ENCODE measurements around the gene GPR156. TPM values are rescaled to one million over a fixed set of nuclear protein-coding genes. Genes with fewer than 3 reads are reported as not detected.

Gene GPR156
- total and polyA plus RNA-seq, 4 donors = 0.08 to 0.71 (median 0.41) TPM

DNA sequence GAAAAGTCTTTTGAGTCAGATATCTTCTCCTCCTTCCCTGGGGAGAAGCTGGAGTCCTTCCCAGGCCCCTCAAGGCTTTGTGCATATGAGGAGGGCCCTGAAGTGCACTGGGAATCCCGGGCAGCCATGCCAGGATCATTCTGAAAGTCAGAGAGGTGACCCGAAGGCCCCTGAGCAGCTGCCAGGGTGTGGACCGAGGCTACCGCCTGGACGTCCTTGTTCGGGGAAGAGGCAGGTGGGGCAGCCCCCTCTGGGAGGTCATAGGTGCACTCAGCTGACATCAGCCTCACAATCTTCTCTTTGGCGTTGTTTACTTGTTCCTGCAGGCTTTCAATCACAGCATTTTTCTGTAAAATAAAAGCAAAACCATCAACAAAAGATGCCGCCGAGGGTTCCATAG, 117.0 kb downstream of the GPR156 start:
- 86 to 93% methylated on average over 9 of the region's 9 CpGs for WGBS, 2 donors
- ATAC-seq (ENCODE audit: insufficient read depth, low FRiP score) (no peak), DNase-seq (no peak)

DNA sequence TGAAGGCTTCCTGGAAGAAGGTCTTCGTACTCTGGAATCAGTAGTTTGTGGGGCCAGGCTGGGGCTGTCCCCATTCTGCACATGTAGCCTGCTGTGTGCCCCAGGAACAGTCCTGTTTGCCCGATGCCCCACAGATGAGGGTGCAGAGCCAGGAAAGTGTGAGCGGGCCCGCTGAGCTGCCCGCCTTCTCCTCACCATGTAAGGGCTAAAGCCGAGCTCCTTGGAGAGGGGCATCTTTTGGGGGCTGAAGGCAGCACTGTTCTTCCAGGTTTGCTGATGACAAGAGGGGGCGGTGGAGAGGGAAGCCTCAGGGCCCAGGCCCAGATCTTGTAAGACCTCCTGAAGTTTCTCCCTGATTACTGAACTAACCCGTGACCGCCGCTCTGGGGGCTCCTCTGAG, 117.5 kb downstream of the GPR156 start:
- 87 to 89% methylated on average over 10 of the region's 10 CpGs for WGBS, 2 donors
- Histone ChIP-seq H3K36me3 (ENCODE audit: control insufficient read depth in 4 of 4, insufficient read depth in 4 of 4, low read length in 4 of 4) (no peaks in the 10 kb centered on the region), H3K4me1 (ENCODE audit: control insufficient read depth in 5 of 5, insufficient read depth in 5 of 5, low read length in 5 of 5) (peaks cover 0 to 10% (median 0%) of the 10 kb centered on the region in 5 donors), H3K4me3 (no peak overlapping the region), H3K9ac (ENCODE audit: insufficient read depth in 1 of 2, low read length in 2 of 2) (no peak overlapping the region), H3K9me3 (ENCODE audit: control insufficient read depth in 4 of 4, insufficient read depth in 3 of 4, low read length in 3 of 4) (no peaks in the 10 kb centered on the region), H3K27me3 (ENCODE audit: control insufficient read depth in 3 of 3, insufficient read depth in 3 of 3, low read length in 2 of 3) (no peaks in the 10 kb centered on the region), H3K27ac (ENCODE audit: low read depth in 1 of 2, low read length in 1 of 2) (no peak overlapping the region)
- no peak for ATAC-seq (ENCODE audit: insufficient read depth, low FRiP score)
- TF ChIP-seq, protein P1, sequence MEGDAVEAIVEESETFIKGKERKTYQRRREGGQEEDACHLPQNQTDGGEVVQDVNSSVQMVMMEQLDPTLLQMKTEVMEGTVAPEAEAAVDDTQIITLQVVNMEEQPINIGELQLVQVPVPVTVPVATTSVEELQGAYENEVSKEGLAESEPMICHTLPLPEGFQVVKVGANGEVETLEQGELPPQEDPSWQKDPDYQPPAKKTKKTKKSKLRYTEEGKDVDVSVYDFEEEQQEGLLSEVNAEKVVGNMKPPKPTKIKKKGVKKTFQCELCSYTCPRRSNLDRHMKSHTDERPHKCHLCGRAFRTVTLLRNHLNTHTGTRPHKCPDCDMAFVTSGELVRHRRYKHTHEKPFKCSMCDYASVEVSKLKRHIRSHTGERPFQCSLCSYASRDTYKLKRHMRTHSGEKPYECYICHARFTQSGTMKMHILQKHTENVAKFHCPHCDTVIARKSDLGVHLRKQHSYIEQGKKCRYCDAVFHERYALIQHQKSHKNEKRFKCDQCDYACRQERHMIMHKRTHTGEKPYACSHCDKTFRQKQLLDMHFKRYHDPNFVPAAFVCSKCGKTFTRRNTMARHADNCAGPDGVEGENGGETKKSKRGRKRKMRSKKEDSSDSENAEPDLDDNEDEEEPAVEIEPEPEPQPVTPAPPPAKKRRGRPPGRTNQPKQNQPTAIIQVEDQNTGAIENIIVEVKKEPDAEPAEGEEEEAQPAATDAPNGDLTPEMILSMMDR (IDR thresholded peaks at IDR 0.05; ENCODE audit: control extremely low read depth, extremely low read depth) = no peak
- no peak for DNase-seq

More for the DNA sequence above, 117.0 kb downstream of the GPR156 start:
- TF ChIP-seq, protein P1 (IDR thresholded peaks at IDR 0.05; ENCODE audit: control extremely low read depth, extremely low read depth) = no peak
- Histone ChIP-seq H3K4me1 (ENCODE audit: control insufficient read depth in 5 of 5, insufficient read depth in 5 of 5, low read length in 5 of 5) (peaks cover 0 to 10% (median 0%) of the 10 kb centered on the region in 5 donors), H3K9me3 (ENCODE audit: control insufficient read depth in 4 of 4, insufficient read depth in 3 of 4, low read length in 3 of 4) (no peaks in the 10 kb centered on the region), H3K27me3 (ENCODE audit: control insufficient read depth in 3 of 3, insufficient read depth in 3 of 3, low read length in 2 of 3) (no peaks in the 10 kb centered on the region), H3K4me3 (no peak overlapping the region), H3K36me3 (ENCODE audit: control insufficient read depth in 4 of 4, insufficient read depth in 4 of 4, low read length in 4 of 4) (peaks cover 0 to 4% (median 0%) of the 10 kb centered on the region in 4 donors), H3K27ac (ENCODE audit: low read depth in 1 of 2, low read length in 1 of 2) (no peak overlapping the region), H3K9ac (ENCODE audit: insufficient read depth in 1 of 2, low read length in 2 of 2) (no peak overlapping the region)

DNA sequence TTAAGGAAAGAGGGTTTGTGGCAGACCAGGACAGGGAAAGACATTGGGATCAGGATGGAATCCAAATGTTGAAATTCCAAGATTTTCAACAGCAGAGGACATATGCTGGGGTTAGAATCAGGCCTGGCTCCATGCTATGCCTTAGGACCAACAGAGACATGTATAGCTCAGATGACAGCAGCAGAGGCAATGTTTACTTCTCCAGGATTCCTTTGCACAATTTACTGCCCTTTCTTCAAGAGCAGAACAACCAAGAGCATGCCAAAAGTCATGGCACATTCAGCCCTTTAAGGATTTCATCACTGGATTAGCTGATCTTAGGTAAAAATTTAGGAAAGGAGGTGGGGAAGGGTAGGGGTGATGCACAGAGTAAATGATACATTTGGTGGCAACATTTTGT, 121.2 kb downstream of the GPR156 start:
- DNase-seq (no peak), ATAC-seq (ENCODE audit: insufficient read depth, low FRiP score) (no peak)
- no peaks in the 10 kb centered on the region for H3K27me3 ChIP-seq (ENCODE audit: control insufficient read depth in 3 of 3, insufficient read depth in 3 of 3, low read length in 2 of 3)
- peaks cover 0 to 6% (median 0%) of the 10 kb centered on the region in 5 donors for H3K4me1 ChIP-seq (ENCODE audit: control insufficient read depth in 5 of 5, insufficient read depth in 5 of 5, low read length in 5 of 5)
- no peaks in the 10 kb centered on the region for H3K9me3 ChIP-seq (ENCODE audit: control insufficient read depth in 4 of 4, insufficient read depth in 3 of 4, low read length in 3 of 4)
- H3K36me3 ChIP-seq (ENCODE audit: control insufficient read depth in 4 of 4, insufficient read depth in 4 of 4, low read length in 4 of 4) = no peaks in the 10 kb centered on the region
- H3K27ac ChIP-seq (ENCODE audit: low read depth in 1 of 2, low read length in 1 of 2) = no peak overlapping the region
- TF ChIP-seq, protein P1 (IDR thresholded peaks at IDR 0.05; ENCODE audit: control extremely low read depth, extremely low read depth) = no peak
- no peak overlapping the region for H3K4me3 ChIP-seq
- H3K9ac ChIP-seq (ENCODE audit: insufficient read depth in 1 of 2, low read length in 2 of 2) = no peak overlapping the region

DNA sequence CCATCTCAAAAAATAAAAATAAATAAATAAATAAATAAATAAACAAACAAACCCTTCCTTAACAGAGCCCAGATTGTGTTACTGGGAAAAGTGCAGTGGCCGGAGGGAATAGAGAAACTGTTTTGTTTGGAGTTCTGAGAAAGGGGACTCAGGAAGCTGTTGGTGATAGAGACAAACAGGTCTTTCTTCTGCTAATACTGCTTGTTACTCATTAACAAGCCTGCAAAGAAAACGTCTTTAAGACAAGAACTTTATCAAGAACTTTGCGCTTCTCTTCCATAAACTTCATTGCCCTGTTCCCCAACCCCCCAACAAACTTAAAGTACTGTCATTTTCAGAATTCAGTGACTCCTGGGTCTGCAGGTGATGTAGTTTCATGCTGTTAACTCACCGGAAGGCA, 122.0 kb downstream of the GPR156 start:
- Histone ChIP-seq H3K9ac (ENCODE audit: insufficient read depth in 1 of 2, low read length in 2 of 2) (no peak overlapping the region), H3K9me3 (ENCODE audit: control insufficient read depth in 4 of 4, insufficient read depth in 3 of 4, low read length in 3 of 4) (peaks cover 0 to 1% (median 0%) of the 10 kb centered on the region in 4 donors), H3K27me3 (ENCODE audit: control insufficient read depth in 3 of 3, insufficient read depth in 3 of 3, low read length in 2 of 3) (no peaks in the 10 kb centered on the region), H3K27ac (ENCODE audit: low read depth in 1 of 2, low read length in 1 of 2) (no peak overlapping the region), H3K4me3 (no peak overlapping the region), H3K36me3 (ENCODE audit: control insufficient read depth in 4 of 4, insufficient read depth in 4 of 4, low read length in 4 of 4) (no peaks in the 10 kb centered on the region), H3K4me1 (ENCODE audit: control insufficient read depth in 5 of 5, insufficient read depth in 5 of 5, low read length in 5 of 5) (peaks cover 0 to 6% (median 0%) of the 10 kb centered on the region in 5 donors)
- ATAC-seq (ENCODE audit: insufficient read depth, low FRiP score) (no peak), DNase-seq (peak in 1 of 3 donors; percentile 36)
- WGBS, 2 donors = 85 to 91% methylated on average over 4 of the region's 4 CpGs
- TF ChIP-seq, protein P1 (IDR thresholded peaks at IDR 0.05; ENCODE audit: control extremely low read depth, extremely low read depth) = no peak
